Stimulated activated CD4-positive, alpha-beta T cell treated with anti-CD3 and anti-CD28 coated beads, TNF-alpha, amount 100 ng/mL, for 48 hours (primary cell): ENCODE results near the gene PLEKHA6.

ENCODE experiments used
- DNase-seq, 3 donors: peaks; one replicate each; pipeline ENCODE4 v3.0.0-alpha.2; 2020; ENCODE audit warnings: low read depth in 3 of 3

PLEKHA6 gene

GRCh38 chr1:204191456-204191855 is 168.3 kb downstream of the PLEKHA6 start:
- DNase-seq, result no peak

- no peak for DNase-seq
Observed at GRCh38 chr1:204190212-204191211, 169.2 kb downstream of the PLEKHA6 start.

- DNase-seq, result no peak
Observed at GRCh38 chr1:204188959-204189639, 170.6 kb downstream of the PLEKHA6 start.

- no peak for DNase-seq
Observed at GRCh38 chr1:204186597-204186996, 173.1 kb downstream of the PLEKHA6 start.

GRCh38 chr1:204181116-204181515 is 178.6 kb downstream of the PLEKHA6 start:
- no peak for DNase-seq

- no peak for DNase-seq
Observed at GRCh38 chr1:204180133-204180532, 179.6 kb downstream of the PLEKHA6 start.

GRCh38 chr1:204178487-204179281 is 181.0 kb downstream of the PLEKHA6 start:
- DNase-seq, result no peak

- DNase-seq, result no peak
Observed at GRCh38 chr1:204177133-204177532, 182.6 kb downstream of the PLEKHA6 start.

- DNase-seq, result no peak
Observed at GRCh38 chr1:204176049-204176448, 183.7 kb downstream of the PLEKHA6 start.

GRCh38 chr1:204174958-204175357 is 184.8 kb downstream of the PLEKHA6 start:
- no peak for DNase-seq

GRCh38 chr1:204172404-204173029 is 187.2 kb downstream of the PLEKHA6 start:
- DNase-seq, result no peak

- no peak for DNase-seq
Observed at GRCh38 chr1:204171751-204172178, 188.0 kb downstream of the PLEKHA6 start.

- DNase-seq, result no peak
Observed at GRCh38 chr1:204170494-204171155, 189.1 kb downstream of the PLEKHA6 start.

GRCh38 chr1:204169858-204170257 is 189.9 kb downstream of the PLEKHA6 start:
- DNase-seq, result no peak
